Measurements from ENCODE around the gene PRR29.

DNA sequence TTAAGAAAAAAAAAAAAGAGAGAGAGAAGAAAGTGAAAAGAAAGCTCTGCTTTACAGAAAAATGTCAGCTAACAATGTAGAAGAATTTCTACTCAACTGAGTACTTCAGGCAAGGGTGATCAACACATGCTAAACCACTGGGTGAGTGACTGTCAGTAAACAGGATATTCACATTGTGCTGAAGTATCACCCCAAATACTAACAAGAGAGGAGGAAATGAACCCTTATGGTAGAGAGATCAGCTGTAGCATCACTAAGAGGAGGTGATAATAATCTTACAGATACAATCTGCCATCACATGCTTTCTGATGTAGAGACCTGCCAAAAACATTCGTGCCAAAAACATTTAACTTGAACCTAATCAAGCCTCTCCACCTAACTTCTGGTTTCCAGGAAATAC lies 53.0 kb downstream of the PRR29 start:
- TF ChIP-seq, protein P1, sequence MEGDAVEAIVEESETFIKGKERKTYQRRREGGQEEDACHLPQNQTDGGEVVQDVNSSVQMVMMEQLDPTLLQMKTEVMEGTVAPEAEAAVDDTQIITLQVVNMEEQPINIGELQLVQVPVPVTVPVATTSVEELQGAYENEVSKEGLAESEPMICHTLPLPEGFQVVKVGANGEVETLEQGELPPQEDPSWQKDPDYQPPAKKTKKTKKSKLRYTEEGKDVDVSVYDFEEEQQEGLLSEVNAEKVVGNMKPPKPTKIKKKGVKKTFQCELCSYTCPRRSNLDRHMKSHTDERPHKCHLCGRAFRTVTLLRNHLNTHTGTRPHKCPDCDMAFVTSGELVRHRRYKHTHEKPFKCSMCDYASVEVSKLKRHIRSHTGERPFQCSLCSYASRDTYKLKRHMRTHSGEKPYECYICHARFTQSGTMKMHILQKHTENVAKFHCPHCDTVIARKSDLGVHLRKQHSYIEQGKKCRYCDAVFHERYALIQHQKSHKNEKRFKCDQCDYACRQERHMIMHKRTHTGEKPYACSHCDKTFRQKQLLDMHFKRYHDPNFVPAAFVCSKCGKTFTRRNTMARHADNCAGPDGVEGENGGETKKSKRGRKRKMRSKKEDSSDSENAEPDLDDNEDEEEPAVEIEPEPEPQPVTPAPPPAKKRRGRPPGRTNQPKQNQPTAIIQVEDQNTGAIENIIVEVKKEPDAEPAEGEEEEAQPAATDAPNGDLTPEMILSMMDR (IDR thresholded peaks at IDR 0.05; ENCODE audit: low read depth, low read length): no peak
- no peak for TF ChIP-seq EZH2phosphoT487 (IDR thresholded peaks at IDR 0.05; ENCODE audit: low read depth)
